Measurements from ENCODE around the gene TANC1.

TANC1 gene

GRCh38 chr2:159160954-159161353, 192.5 kb downstream of the TANC1 start:
- TF ChIP-seq CTCF (IDR thresholded peaks at IDR 0.05; ENCODE audit: extremely low read depth, insufficient read depth, missing control alignments) = no peak
- DNase-seq (ENCODE audit: low spot score) = no peak
- in situ Hi-C loops (cut with MboI; ENCODE audit: low pct_unique_long_range_greater_than_20kb, low sequenced_read_pairs, unreplicated experiment) = no loop called here

- DNase-seq (ENCODE audit: low spot score) = no peak
- no peak for TF ChIP-seq CTCF (IDR thresholded peaks at IDR 0.05; ENCODE audit: extremely low read depth, insufficient read depth, missing control alignments)
- in situ Hi-C loops (cut with MboI; ENCODE audit: low pct_unique_long_range_greater_than_20kb, low sequenced_read_pairs, unreplicated experiment) = no loop called here
These were observed 195.5 kb downstream of the TANC1 start for GRCh38 chr2:159163930-159164329.

- in situ Hi-C loops (cut with MboI; ENCODE audit: low pct_unique_long_range_greater_than_20kb, low sequenced_read_pairs, unreplicated experiment) = no loop called here
- no peak for DNase-seq (ENCODE audit: low spot score)
- TF ChIP-seq CTCF (IDR thresholded peaks at IDR 0.05; ENCODE audit: extremely low read depth, insufficient read depth, missing control alignments) = no peak
These were observed 196.0 kb downstream of the TANC1 start for GRCh38 chr2:159164457-159164911.

- no peak for TF ChIP-seq CTCF (IDR thresholded peaks at IDR 0.05; ENCODE audit: extremely low read depth, insufficient read depth, missing control alignments)
- in situ Hi-C loops (cut with MboI; ENCODE audit: low pct_unique_long_range_greater_than_20kb, low sequenced_read_pairs, unreplicated experiment) = no loop called here
- no peak for DNase-seq (ENCODE audit: low spot score)
These were observed 196.6 kb downstream of the TANC1 start for GRCh38 chr2:159165048-159165447.

GRCh38 chr2:159168707-159169106, 200.3 kb downstream of the TANC1 start:
- in situ Hi-C loops (cut with MboI; ENCODE audit: low pct_unique_long_range_greater_than_20kb, low sequenced_read_pairs, unreplicated experiment) = no loop called here
- no peak for DNase-seq (ENCODE audit: low spot score)
- TF ChIP-seq CTCF (IDR thresholded peaks at IDR 0.05; ENCODE audit: extremely low read depth, insufficient read depth, missing control alignments) = no peak

GRCh38 chr2:159169187-159169586, 200.7 kb downstream of the TANC1 start:
- in situ Hi-C loops (cut with MboI; ENCODE audit: low pct_unique_long_range_greater_than_20kb, low sequenced_read_pairs, unreplicated experiment) = no loop called here
- TF ChIP-seq CTCF (IDR thresholded peaks at IDR 0.05; ENCODE audit: extremely low read depth, insufficient read depth, missing control alignments) = no peak
- DNase-seq (ENCODE audit: low spot score) = no peak

- no peak for TF ChIP-seq CTCF (IDR thresholded peaks at IDR 0.05; ENCODE audit: extremely low read depth, insufficient read depth, missing control alignments)
- in situ Hi-C loops (cut with MboI; ENCODE audit: low pct_unique_long_range_greater_than_20kb, low sequenced_read_pairs, unreplicated experiment) = no loop called here
- DNase-seq (ENCODE audit: low spot score) = no peak
These were observed 204.0 kb downstream of the TANC1 start for GRCh38 chr2:159172403-159172802.
